Adrenal gland (tissue), 19 donors: ENCODE data around the gene SEPHS1. TPM values are rescaled to one million over a fixed set of nuclear protein-coding genes. Genes with fewer than 3 reads are reported as not detected.

Experiments
- DNase-seq, 7 donors: peaks; one replicate each; pipeline ENCODE4 v3.0.0-alpha.2; 2019 to 2020
- H3K27ac ChIP-seq, 5 donors: fragments of 200-600 bp; sonication (generic) in 4 of 5; 1 replicate in 3 of 5; 2 replicates in 2 of 5; pipeline versions ENCODE4 v1.5.1 to v1.8.0; 2016 to 2020; ENCODE audit warnings: mild to moderate bottlenecking in 1 of 5
- H3K27me3 ChIP-seq: fragments of 200-600 bp; 2 replicates; pipeline ENCODE4 v1.8.0; 2021
- H3K36me3 ChIP-seq, 2 donors: fragments of 200-600 bp; replicated peaks in 1 of 2; 1 replicate in 1 of 2; 2 replicates in 1 of 2; pipeline versions ENCODE4 v1.5.1 to v1.8.0; 2018 to 2022
- H3K4me1 ChIP-seq, 2 donors: fragments of 200-600 bp; replicated peaks in 1 of 2; 1 replicate in 1 of 2; 2 replicates in 1 of 2; pipeline versions ENCODE4 v1.5.1 to v1.8.0; 2018 to 2021
- H3K4me3 ChIP-seq, 4 donors: fragments of 200-600 bp; sonication (generic) in 3 of 4; one replicate each; pipeline ENCODE4 v1.5.1; 2016 to 2018
- H3K9me3 ChIP-seq, 3 donors: fragments of 200-600 bp; sonication (generic) in 1 of 3; replicated peaks in 1 of 3; 1 replicate in 2 of 3; 2 replicates in 1 of 3; pipeline versions ENCODE4 v1.5.1 to v1.8.0; 2016 to 2021
- CTCF ChIP-seq, 6 experiments: fragments of 450-650 bp in 4 of 6; fragments of 200-600 bp in 2 of 6; sonication (generic) in 1 of 6; IDR thresholded peaks; 1 replicate in 5 of 6; 2 replicates in 1 of 6; pipeline versions ENCODE4 v1.5.1 to v1.8.0; 2016 to 2021; ENCODE audit warnings: antibody characterized with exemption in 6 of 6, mild to moderate bottlenecking in 2 of 6, moderate library complexity in 1 of 6
- POLR2A ChIP-seq, 2 donors: fragments of 450-650 bp; IDR thresholded peaks; one replicate each; pipeline ENCODE4 v1.6.1; 2017; ENCODE audit warnings: antibody characterized with exemption in 2 of 2, mild to moderate bottlenecking in 2 of 2, moderate library complexity in 1 of 2
- WGBS, 4 donors: extraction: QIAGEN DNeasy Blood & Tissue Kit in 2 of 4; methylation state at CpG; one replicate each; pipeline versions ENCODE4 v1.1.5 to v1.1.7; 2013 to 2017; 5-methylcytosine and 5-hydroxymethylcytosine counted together
- intact Hi-C, 2 donors: fragments of 100-400 bp; cut with DNase I; formaldehyde crosslinking; loops; one replicate each; pipeline versions ENCODE4 v1.14.1 to v1.15.0; 2022 to 2023
- long read RNA-seq, 10 donors: library from polyadenylated mRNA in 3 of 10; unstranded in 2 of 10; stranded (forward) in 1 of 10; transcript quantifications; one replicate each; pipeline ENCODE4 v2.0.0 and lab custom pipeline, GENCODE V29; 2021 to 2026
- polyA plus RNA-seq, 3 donors: library from polyadenylated mRNA; stranded (reverse); fragments of 200-250 nt in 2 of 3; fragments of 350-450 nt in 1 of 3; fragmentation: Illumina TruSeq in 1 of 3; extraction: RNeasy Lipid Tissue Mini Kit (QIAGEN cat#74804) in 1 of 3; gene quantifications; one replicate each; pipeline ENCODE4 v1.2.3, GENCODE V29; 2013 to 2014
- total RNA-seq, 9 donors: library from RNA; depleted of rRNA in 4 of 9; stranded (reverse); fragments of >200 nt in 4 of 9; fragments of 120-200 nt in 1 of 9; fragmentation: NEBNext Ultra II Directional in 1 of 9; extraction: Animal tissue kit (Norgen Biotek cat#: 25700) in 1 of 9; gene quantifications; one replicate each; pipeline versions ENCODE4 v1.1.0 to v1.2.4, GENCODE V29; 2013 to 2023
- donor health status: healthy with polysubstance abuse.
- donor health status: Bipolar disorder and iron deficiency.
- donor health status: DM: yes; HTN: yes; CAD: no.
- donor health status: DM: no; HTN: no; CAD: no.
- donor health status: DM: no; HTN: no; CAD: no.
- donor health status: DM: yes; HTN: yes; CAD: no.

SEPHS1 gene
- total RNA-seq = 10 to 100 TPM; 25.3 to 76.0 (median 46.1) TPM
- 10 to 100 TPM; 24.5 to 91.1 (median 30.0) TPM for polyA plus RNA-seq
- long read RNA-seq, donor 1, transcript SEPHS1-201 (9 exons, 3,273 nt) = major isoform, 12 of 28 reads
- long read RNA-seq, donor 1, partial matches to known transcripts = 7 of 28 reads
- long read RNA-seq, donor 1, other reads (novel, unspliced or antisense) = 8 of 28 reads
- long read RNA-seq, donor 2, transcript SEPHS1-201 (9 exons, 3,273 nt) = major isoform, 8 of 23 reads
- long read RNA-seq, donor 2, partial matches to known transcripts = 8 of 23 reads
- long read RNA-seq, donor 2, other reads (novel, unspliced or antisense) = 6 of 23 reads
- long read RNA-seq, donor 3, transcript SEPHS1-201 (9 exons, 3,273 nt) = major isoform, 11 of 11 reads
- long read RNA-seq, donor 3, partial matches to known transcripts = 0 of 11 reads
- long read RNA-seq, donor 3, other reads (novel, unspliced or antisense) = 0 of 11 reads
- long read RNA-seq, donor 4, transcript SEPHS1-201 (9 exons, 3,273 nt) = major isoform, 6 of 14 reads
- long read RNA-seq, donor 4, partial matches to known transcripts = 6 of 14 reads
- long read RNA-seq, donor 4, other reads (novel, unspliced or antisense) = 1 of 14 reads
- long read RNA-seq, donor 5, transcript SEPHS1-201 (9 exons, 3,273 nt) = major isoform, 32 of 116 reads
- long read RNA-seq, donor 5, partial matches to known transcripts = 5 of 116 reads
- long read RNA-seq, donor 5, other reads (novel, unspliced or antisense) = 78 of 116 reads
- long read RNA-seq, donor 6, partial matches to known transcripts = 3 of 7 reads
- long read RNA-seq, donor 6, other reads (novel, unspliced or antisense) = 0 of 7 reads
- long read RNA-seq, donor 7, partial matches to known transcripts = 13 of 15 reads
- long read RNA-seq, donor 7, other reads (novel, unspliced or antisense) = 0 of 15 reads
- long read RNA-seq, donor 8, transcript SEPHS1-201 (9 exons, 3,273 nt) = major isoform, 16 of 54 reads
- long read RNA-seq, donor 8, partial matches to known transcripts = 26 of 54 reads
- long read RNA-seq, donor 8, other reads (novel, unspliced or antisense) = 12 of 54 reads
- long read RNA-seq, donor 9, transcript SEPHS1-201 (9 exons, 3,273 nt) = major isoform, 12 of 24 reads
- long read RNA-seq, donor 9, partial matches to known transcripts = 5 of 24 reads
- long read RNA-seq, donor 9, other reads (novel, unspliced or antisense) = 6 of 24 reads
- long read RNA-seq, donor 10, transcript SEPHS1-201 (9 exons, 3,273 nt) = major isoform, 9 of 26 reads
- long read RNA-seq, donor 10, partial matches to known transcripts = 11 of 26 reads
- long read RNA-seq, donor 10, other reads (novel, unspliced or antisense) = 5 of 26 reads

GRCh38 chr10:13348216-13349017, at the start of gene SEPHS1:
SEPHS1 (minus strand) TSS chr10:13348293; CDS start chr10:13344950, 3,343 bp downstream.
- Histone ChIP-seq H3K4me1 (peaks cover 21 to 28% of the 10 kb centered on the region in 2 donors), H3K27me3 (no peaks in the 10 kb centered on the region), H3K27ac (peak within 1 kb of the TSS; percentile 43 to 98 (median 93)), H3K4me3 (peak within 1 kb of the TSS; percentile 40 to 96 (median 75)), H3K9me3 (no peaks in the 10 kb centered on the region), H3K36me3 (no peaks in the 10 kb centered on the region)
- 0 to 1% (median 1%) methylated on average over 21 to 65 of the region's 65 CpGs for WGBS, 4 donors
- TF ChIP-seq CTCF (IDR thresholded peaks at IDR 0.05) = peak in 1 of 6 experiments; percentile 9
- TF ChIP-seq POLR2A (IDR thresholded peaks at IDR 0.05) = peak in 1 of 2 donors; percentile 51
- peak; percentile 79 to 83 (median 81) for DNase-seq
- intact Hi-C loops = no loop called here

GRCh38 chr10:13397052-13397451, 49.0 kb upstream of the SEPHS1 start:
- Histone ChIP-seq H3K27me3 (no peaks in the 10 kb centered on the region), H3K36me3 (no peaks in the 10 kb centered on the region), H3K4me3 (no peak overlapping the region), H3K27ac (no peak overlapping the region), H3K9me3 (no peaks in the 10 kb centered on the region), H3K4me1 (no peaks in the 10 kb centered on the region)
- WGBS, 4 donors = 92 to 98% (median 93%) methylated on average over 3 of the region's 3 CpGs
- intact Hi-C loops = no loop called here
- TF ChIP-seq CTCF (IDR thresholded peaks at IDR 0.05) (no peak), POLR2A (IDR thresholded peaks at IDR 0.05) (no peak)
- no peak for DNase-seq

DNA sequence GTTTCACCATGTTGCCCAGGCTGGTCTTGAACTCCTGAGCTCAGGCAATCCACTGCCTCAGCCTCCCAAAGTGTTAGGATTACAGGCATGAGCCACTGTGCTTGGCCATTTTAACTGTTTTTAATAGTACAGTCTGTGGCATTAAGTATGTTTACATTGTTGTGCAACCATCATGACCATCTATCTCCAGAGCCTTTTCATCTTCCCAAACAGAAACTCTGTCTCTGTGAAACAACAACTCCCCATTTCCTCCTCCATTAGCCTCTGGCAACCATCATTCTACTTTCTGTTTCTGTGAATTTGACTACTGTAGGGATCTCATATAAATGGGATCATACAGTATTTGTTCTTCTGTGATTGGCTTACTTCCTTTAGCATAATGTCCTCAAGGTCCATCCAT, 48.3 kb upstream of the SEPHS1 start:
- no peak overlapping the region for H3K4me3 ChIP-seq
- H3K9me3 ChIP-seq = no peaks in the 10 kb centered on the region
- no peaks in the 10 kb centered on the region for H3K4me1 ChIP-seq
- intact Hi-C loops = no loop called here
- no peaks in the 10 kb centered on the region for H3K36me3 ChIP-seq
- no peak for TF ChIP-seq CTCF (IDR thresholded peaks at IDR 0.05)
- no peak for TF ChIP-seq POLR2A (IDR thresholded peaks at IDR 0.05)
- DNase-seq = no peak
- no peak overlapping the region for H3K27ac ChIP-seq
- no peaks in the 10 kb centered on the region for H3K27me3 ChIP-seq
